Transverse colon (tissue), 3 donors: ENCODE measurements around the gene KRT32.

Source experiments
- CTCF ChIP-seq, 5 experiments: fragments of 200-600 bp in 3 of 5; fragments of 450-650 bp in 2 of 5; sonication (generic) in 3 of 5; IDR thresholded peaks; 1 replicate in 2 of 5; 2 replicates in 3 of 5; pipeline ENCODE4 v1.5.1; 2016 to 2017; ENCODE audit warnings: antibody characterized with exemption in 5 of 5, inconsistent platforms in 3 of 5, mild to moderate bottlenecking in 2 of 5, moderate library complexity in 1 of 5
- POLR2A ChIP-seq: fragments of 450-650 bp; IDR thresholded peaks from one replicate; pipeline ENCODE4 v1.6.1; 2016; ENCODE audit warnings: antibody characterized with exemption, mild to moderate bottlenecking, moderate library complexity

GRCh38 chr17:41492771-41493170 is 25.6 kb upstream of the KRT32 start:
- TF ChIP-seq POLR2A (no peak), CTCF (IDR thresholded peaks at IDR 0.05) (no peak)
